NAMALWA (cell line): ENCODE results near the gene DTWD1.
"Not testable (repeated sequence)": the region's sequence is repeated elsewhere in the genome, so short reads cannot be mapped to it uniquely, and the experiment has no call there.

Experiments
- DNase-seq: peaks from one replicate; pipeline ENCODE4 v3.0.0-alpha.2; 2015; ENCODE audit warnings: low spot score

Gene DTWD1

DNA sequence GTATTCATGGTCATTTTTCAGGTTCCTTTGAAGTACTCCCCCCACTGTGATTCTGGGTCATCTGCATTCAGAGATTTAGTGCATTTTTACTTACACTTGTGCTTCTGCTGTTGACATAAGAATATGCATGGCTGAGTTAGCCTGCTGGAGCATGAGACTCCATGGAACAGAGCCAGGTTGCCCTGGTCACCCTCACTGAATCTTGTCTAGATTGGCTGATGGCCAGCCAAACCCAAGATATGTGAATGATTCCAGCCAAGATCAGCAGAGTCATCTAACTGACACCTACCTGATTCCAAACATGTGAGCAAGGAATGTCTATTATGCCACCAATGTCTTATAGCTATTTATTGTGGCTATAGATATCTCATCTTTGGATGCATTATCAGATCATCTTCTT lies 25.1 kb downstream of the DTWD1 start:
- DNase-seq, result no peak

DNA sequence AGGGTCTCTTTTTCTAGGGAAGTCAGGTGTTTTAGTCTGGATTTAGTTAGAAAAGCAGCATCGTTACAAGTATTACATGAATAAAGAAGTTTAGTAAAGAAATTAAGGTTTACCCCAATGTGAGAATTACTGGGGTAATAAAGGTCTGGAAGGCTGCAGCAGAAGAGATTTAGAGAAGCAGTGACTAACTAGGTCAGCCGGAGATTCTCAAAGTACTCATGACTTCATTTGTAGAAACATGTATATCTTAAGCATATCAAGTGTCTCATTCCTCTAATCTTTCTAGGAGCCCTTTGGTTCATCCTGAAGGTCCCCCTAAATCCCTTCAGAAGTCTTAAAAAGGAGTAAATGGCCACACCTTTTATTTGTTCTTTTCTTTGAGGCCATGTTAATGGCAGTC lies 26.0 kb downstream of the DTWD1 start:
- no peak for DNase-seq

DNA sequence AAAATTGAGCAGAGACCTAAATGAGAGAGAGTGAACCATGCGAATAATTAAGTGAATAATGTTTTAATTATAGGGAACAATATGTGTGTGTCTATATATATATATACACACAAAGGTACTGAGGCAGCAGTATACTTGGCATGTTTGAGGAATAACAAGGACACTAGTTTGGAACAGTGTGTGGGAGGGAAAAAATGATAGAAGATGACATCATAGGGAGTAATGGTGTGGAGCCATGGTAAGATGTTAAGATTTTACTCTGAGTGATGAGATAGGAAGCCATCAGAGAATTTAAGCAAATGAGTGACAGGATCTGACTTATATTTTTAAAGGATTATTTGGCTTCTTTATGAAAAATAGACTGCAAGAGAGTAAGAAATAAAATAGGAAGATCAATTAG lies 29.1 kb downstream of the DTWD1 start:
- DNase-seq, result no peak

DNA sequence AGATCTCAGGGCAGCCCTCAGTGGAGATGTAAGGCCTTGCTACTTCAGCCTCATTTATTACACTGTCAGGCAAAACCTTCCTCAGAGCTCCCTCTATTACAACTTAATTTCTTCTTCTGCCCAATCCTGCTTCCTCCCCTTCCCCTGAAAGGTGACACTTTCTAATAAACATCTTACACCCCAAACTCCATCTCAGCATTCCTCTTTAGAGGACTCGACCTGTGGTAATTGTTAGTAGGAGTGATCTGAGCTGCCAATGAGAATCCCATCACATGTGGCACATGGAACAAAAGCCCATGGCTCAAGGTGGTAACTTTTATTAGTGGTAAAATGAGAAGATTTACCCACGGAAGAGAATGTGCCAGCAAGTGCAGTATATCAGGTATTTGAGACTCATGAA lies 29.8 kb downstream of the DTWD1 start:
- no peak for DNase-seq

DNA sequence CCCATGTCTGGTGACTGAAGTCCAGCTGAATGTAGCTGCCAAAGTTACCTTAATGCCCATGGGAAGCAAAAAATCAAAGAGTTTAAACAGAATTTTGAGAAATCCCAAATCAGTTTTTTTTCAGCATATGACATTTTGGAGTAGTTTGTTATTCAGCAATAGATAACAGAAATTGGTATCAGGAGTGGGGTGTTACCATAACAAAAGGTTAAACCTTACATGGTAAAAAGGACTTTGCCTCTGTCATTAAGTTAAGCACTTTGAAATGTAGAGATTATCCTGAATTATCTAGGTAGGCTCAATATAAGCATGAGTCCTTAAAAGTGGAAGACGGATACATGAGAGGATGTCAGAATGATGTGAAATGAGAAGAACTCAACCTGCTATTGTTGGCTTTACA lies 32.1 kb downstream of the DTWD1 start:
- no peak for DNase-seq

DNA sequence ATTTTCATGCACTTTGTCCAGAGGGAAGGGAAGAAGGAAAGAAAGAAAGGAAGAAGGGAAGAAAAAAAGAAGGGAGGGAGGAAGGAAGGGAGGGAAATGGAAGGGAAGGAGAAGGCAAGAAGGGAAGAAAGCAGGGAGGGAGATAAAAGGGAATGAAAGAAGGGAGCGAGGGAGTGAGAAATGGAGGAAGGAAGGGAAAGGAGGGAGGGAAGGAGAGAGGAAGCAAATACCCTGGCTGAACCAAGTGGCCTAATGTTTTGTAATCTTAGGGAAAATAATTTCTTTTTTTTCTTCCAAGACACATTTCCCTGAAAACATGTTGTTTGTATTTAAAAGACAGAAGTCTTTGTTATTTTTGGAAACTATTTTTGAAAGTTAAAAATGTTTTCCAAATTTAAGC lies 35.9 kb downstream of the DTWD1 start:
- DNase-seq, result no peak

DNA sequence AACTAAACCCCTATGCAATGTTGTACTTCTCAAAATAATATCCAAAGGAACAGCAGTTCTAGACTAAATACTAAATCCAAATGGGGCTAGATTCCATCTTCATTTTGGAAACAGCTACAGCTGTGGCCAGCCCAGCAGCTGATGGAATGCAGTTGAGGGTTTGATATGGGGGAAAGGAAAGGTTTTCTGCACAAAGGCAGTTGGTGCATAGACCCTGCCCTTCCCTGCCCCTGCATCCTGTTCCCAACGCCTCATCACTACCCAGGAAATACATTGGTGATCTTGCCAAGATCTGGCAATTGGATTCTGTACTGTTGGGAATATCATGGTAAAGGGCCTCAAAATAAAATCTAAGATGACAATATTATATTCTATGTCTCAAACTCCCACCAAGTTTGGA lies 43.9 kb downstream of the DTWD1 start:
- no peak for DNase-seq

DNA sequence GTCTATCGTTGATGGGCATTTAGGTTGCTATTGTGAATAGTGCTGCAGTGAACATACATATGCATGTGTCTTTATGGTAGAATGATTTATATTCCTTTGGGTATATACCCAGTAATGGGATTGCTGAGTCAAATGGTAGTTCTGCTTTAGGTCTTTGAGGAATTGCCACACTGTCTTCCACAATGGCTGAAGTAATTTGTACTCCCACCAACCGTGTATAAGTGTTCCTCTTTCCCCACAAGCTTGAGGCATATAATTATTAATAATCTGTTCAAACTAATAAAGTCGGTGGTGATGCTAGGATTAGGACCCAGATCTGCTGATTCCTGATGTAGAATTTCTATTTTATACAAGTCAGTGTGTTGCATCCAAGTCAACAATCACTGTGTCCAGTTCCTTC lies 45.6 kb downstream of the DTWD1 start:
- DNase-seq, result not testable (repeated sequence)

DNA sequence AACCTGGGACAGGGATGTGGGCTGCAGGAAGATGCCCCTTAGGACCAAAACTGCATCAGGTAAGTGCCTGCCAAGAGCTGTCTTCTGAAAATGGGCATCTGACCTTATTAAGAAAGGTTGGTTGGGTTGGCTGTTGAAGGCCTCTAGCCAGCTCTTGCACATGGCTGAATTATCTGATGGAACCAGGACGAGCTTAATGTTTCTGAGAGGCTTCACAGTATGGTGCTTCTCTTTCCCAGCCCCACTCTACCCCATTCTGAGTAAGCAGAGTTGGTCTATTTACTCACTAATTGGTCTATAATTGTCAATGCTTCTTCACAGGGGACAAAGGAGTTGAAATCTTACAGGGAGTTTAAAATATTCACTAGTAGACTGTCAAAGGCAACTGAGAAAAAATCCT lies 48.4 kb downstream of the DTWD1 start:
- no peak for DNase-seq

DNA sequence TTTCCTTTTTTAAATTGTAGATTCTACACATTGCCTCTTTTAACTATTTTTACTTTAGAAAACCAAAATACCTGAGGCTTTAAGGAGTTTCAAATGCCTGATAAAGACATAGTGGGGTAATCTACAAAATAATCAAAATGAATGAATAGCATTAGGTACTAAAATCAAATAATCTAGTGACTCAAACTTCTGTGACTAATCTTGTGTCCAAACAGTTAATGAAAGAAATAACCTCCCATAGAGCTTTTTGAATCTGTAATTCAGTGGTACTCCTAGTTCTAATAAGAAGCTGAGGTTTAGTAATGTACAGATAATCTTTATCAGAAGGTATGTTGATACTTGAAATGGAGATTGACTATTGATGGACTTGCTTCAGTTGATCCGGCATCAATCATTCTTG lies 53.0 kb downstream of the DTWD1 start:
- no peak for DNase-seq

DNA sequence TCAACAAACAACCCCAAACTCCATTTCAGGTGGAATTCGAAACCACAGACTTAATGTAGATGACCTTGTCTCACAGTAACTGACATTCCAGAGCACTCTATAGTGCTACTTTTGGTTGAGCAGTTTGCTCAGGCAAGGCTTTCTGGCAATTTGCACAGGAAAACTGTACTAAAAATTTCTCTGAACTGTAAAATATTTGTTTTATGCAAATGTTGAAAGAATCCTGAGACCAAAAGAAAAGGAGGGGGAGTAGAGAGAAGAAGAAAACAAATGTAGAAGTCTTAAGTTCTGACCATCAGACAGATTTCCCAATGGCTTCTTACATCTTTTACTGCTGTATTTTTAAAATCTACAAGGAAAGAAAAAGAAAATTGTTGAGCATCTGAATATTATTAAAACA lies 53.5 kb downstream of the DTWD1 start:
- DNase-seq, result no peak

DNA sequence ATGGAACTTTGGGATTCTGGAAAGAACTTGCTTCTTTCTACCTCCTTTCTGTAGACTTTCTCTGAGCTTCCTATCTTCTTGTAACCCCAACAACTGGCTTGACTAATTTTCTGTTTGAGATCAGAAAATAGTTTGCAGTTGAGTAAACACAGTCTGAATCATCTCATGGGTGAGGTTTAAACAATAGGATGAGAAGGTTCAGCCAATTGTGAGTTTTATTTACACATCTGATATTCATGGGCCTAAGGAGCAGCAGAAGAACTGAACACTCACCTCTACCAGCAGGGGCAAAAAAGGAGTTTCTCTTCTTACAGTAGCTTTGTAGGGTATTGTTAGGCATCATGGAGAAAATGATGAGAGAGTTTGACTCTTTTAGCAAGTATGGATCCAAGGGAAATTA lies 54.2 kb downstream of the DTWD1 start:
- no peak for DNase-seq

DNA sequence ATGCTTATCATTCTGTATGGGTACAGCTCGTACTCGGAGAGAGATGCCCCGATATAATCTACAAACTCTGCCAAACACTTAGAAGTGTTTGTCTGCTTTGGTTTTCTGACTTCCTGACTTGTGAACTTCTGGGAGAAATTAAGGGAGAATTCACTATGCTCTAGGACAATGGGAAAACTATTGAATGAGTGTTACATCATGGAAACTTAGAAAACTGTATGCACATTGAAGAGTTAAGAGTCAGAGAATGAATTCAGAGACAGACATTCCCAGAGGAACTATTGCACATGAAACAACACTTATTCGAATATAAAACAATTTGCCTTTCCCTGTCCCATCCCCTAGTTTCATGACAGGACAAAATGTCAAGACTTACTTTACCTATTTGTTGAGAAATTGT lies 57.8 kb downstream of the DTWD1 start:
- DNase-seq, result no peak

DNA sequence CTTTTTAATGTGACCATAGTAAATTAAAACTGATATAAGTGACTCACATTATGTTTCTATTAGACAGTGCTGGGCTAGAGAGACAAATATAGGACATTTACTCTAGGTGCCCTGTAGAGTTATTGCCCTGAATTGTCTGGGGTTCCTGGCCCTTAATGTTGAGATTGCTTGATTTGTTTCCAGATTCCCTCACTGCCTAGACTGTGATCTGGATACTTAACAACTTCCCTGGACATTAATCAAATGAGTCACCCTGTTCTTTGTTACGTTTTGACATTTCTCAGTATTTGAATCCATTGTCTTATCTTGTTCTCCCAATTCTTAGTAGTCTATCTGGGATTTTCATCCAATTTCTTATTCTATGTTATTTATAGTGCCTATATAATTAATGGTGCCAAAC lies 65.8 kb downstream of the DTWD1 start:
- no peak for DNase-seq

DNA sequence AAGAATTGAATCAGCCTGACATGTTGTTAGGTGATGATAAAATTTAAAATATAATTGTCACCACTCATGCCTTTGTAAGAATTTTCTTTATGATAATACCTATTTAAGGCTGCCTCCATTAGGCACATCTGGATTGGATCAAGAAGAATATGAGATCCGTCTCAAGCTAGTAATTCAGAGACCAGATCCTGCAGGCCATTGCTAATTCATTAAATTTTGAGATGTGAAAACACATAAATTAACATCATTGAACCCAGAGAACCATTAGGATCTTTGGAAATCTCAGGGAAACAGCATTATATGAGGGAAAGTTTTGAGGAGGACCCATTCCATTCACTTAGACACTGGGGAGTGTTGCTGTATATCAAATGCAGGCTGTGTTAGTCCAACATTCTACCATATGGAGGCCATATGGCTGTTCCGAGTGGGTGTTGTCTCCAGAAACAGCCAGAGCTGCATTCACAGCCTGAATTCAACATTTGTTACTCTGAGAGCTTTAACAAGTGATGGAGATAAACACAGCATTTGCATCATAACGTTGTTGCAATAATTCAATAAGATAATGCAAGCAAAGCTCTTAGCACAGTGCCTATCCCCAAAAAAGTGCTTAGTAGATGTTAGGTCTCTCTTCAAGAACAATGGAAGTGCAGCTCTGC lies 67.4 kb downstream of the DTWD1 start:
- DNase-seq, result no peak

DNA sequence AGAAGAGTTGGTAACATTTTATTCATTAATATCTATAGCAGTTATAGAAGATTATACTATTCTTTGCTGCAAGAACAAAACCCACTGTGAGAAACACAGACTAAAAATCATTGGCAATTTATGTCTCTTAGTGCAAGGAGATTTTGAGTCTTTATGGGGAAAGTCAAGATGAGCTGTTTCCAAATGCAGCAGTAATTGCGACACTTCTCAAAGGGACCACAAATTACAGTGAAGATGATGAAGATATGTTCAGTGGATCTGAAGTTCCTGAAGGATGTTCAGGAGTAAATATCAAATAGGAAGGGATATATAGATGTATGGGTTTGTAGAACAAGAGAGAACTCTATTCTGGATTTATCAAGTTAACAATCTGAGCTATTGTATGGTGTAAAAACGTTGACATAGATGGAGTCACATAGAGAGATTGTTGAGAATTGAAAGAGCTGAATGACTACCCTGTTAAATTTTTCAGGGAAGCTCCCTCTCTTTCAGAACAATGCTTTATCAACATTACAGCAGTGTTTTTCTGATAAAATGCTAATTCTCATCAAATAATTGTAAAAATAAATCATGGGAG lies 71.8 kb downstream of the DTWD1 start:
- no peak for DNase-seq

DNA sequence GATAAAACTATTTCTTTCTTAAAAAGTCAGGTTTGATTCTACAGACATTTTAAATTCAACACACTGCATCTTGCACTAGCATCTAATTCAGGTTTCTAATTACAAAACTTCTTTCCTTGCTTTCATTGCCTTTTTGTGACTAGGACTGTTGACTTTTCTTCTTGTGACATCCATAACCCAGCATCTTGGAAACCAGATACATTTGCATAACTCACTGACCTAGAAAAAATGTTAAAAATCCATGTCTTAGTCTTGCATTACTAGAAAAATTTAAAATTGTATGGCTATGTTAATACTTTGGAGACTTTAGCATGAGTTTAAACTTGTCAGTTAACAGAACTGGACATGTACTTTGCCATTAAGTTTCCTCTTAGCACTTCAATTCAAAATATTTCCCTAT lies 72.7 kb downstream of the DTWD1 start:
- DNase-seq, result no peak

DNA sequence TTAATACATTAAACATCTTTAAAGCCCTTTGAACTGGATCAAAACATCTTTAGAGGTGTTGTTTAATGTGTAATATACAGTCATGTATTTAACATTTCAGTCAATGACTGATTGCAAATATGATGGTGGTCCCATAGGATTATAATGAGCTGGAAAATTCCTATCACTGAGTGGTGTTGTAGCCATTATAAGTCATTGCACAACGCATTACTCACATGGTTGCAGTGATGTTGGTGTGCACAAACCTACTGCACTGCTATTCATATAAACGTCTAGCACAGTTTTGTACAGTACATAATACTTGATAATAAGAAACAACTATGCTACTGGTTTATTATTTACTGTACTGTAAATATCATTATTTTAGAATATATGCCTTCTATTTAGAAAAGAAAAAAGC lies 75.6 kb downstream of the DTWD1 start:
- DNase-seq, result no peak

DNA sequence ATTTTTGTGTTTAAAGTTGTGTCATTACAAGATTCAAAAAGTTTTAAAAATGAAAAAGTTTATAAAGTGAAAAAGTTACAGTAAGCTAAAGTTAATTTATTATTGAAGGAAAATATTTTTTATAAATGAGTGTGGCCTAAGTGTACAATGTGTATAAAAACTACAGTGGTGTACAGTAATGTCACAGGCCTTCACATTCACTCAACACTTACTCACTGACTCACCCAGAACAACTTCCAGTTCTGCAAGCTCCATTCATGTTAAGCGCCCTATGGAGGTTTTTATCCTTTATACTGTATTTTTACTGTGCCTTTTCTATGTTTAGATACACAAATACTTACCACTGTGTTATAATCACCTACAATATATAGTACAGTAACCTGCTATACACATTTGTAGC lies 76.3 kb downstream of the DTWD1 start:
- no peak for DNase-seq

DNA sequence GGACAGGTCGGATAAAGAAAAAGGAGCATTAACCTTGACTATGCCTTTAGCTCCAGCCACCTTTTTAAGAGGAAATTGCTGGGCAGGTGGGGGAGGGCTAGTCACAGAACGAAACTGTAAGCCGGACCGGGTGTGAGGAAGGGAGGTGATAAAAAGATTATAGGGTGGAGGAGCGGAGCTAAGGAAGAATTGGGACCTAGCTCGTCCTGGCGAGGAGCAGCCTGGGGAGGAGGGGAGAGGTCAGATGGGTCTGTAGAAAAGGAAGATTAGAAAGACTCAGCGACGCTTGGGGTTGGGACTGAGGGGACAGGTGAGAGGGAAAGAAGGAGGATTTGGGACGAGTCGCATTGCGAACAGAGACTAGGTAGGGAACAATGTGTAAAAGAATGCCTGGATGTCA lies 82.1 kb downstream of the DTWD1 start:
- not testable (repeated sequence) for DNase-seq
